Upper lobe of right lung (tissue), 1 donor: ENCODE results near the gene TNFSF11. TPM values are rescaled to one million over a fixed set of nuclear protein-coding genes. Genes with fewer than 3 reads are reported as not detected.

Experiments used
- ATAC-seq: fragments of 200-7000 bp; cut with Tn5 transposase; one replicate; pipeline ENCODE4 v1.9.1; 2020; ENCODE audit warnings: mild to moderate bottlenecking, moderate library complexity
- DNase-seq: peaks from one replicate; pipeline ENCODE4 v3.0.0-alpha.2; 2020
- H3K27ac ChIP-seq: fragments of 200-600 bp; one replicate; pipeline ENCODE4 v1.8.0; 2022
- H3K27me3 ChIP-seq: fragments of 200-600 bp; one replicate; pipeline ENCODE4 v1.8.0; 2022; ENCODE audit warnings: mild to moderate bottlenecking
- H3K36me3 ChIP-seq: fragments of 200-600 bp; one replicate; pipeline ENCODE4 v1.8.0; 2022
- H3K4me1 ChIP-seq: fragments of 200-600 bp; one replicate; pipeline ENCODE4 v1.8.0; 2022
- H3K4me3 ChIP-seq: fragments of 200-600 bp; one replicate; pipeline ENCODE4 v1.8.0; 2022; ENCODE audit warnings: mild to moderate bottlenecking
- H3K9me3 ChIP-seq: fragments of 200-600 bp; one replicate; pipeline ENCODE4 v1.8.0; 2022
- CTCF ChIP-seq: fragments of 200-600 bp; IDR thresholded peaks from one replicate; pipeline ENCODE4 v1.8.0; 2022; ENCODE audit warnings: antibody characterized with exemption
- intact Hi-C: fragments of 100-400 bp; cut with DNase I; formaldehyde crosslinking; loops from one replicate; pipeline ENCODE4 v1.11.0; 2022
- total RNA-seq: library from RNA; stranded (reverse); fragmentation: NEBNext Ultra II Directional; extraction: Animal tissue kit (Norgen Biotek cat#: 25700); gene quantifications from one replicate; pipeline ENCODE4 v1.2.1, GENCODE V29; 2021
- donor health status: DM: no; HTN: yes; CAD: no; lungs with severe emphysema.

TNFSF11 gene
- total RNA-seq, 1 donor from 2014 or later = not detected

- Histone ChIP-seq H3K36me3 (no peaks in the 10 kb centered on the region), H3K9me3 (peaks cover 4% of the 10 kb centered on the region), H3K4me1 (no peaks in the 10 kb centered on the region), H3K4me3 (no peak overlapping the region), H3K27me3 (no peaks in the 10 kb centered on the region), H3K27ac (no peak overlapping the region)
- DNase-seq = no peak
- intact Hi-C loops = no loop called here
- TF ChIP-seq CTCF = no peak
- peak; percentile 28 for ATAC-seq
Measured at GRCh38 chr13:42561752-42562467, 12.0 kb upstream of the TNFSF11 start.

GRCh38 chr13:42567906-42568305 is 6.0 kb upstream of the TNFSF11 start:
- no peak for TF ChIP-seq CTCF
- DNase-seq = no peak
- intact Hi-C loops = no loop called here
- H3K27me3 ChIP-seq = no peaks in the 10 kb centered on the region
- H3K9me3 ChIP-seq = peaks cover 4% of the 10 kb centered on the region
- H3K27ac ChIP-seq = no peak overlapping the region
- H3K4me3 ChIP-seq = no peak overlapping the region
- no peaks in the 10 kb centered on the region for H3K36me3 ChIP-seq
- H3K4me1 ChIP-seq = no peaks in the 10 kb centered on the region
- ATAC-seq = no peak

- DNase-seq (no peak), ATAC-seq (no peak)
- Histone ChIP-seq H3K9me3 (no peaks in the 10 kb centered on the region), H3K4me3 (no peak overlapping the region), H3K4me1 (peaks cover 5% of the 10 kb centered on the region), H3K27ac (no peak overlapping the region), H3K27me3 (peaks cover 16% of the 10 kb centered on the region), H3K36me3 (no peaks in the 10 kb centered on the region)
- intact Hi-C loops = no loop called here
- no peak for TF ChIP-seq CTCF
Measured at GRCh38 chr13:42569576-42570344, 4.2 kb upstream of the TNFSF11 start.

- Histone ChIP-seq H3K4me3 (no peak overlapping the region), H3K27ac (no peak overlapping the region), H3K9me3 (no peaks in the 10 kb centered on the region), H3K36me3 (no peaks in the 10 kb centered on the region), H3K4me1 (peaks cover 14% of the 10 kb centered on the region), H3K27me3 (peaks cover 36% of the 10 kb centered on the region)
- DNase-seq = no peak
- no peak for TF ChIP-seq CTCF
- intact Hi-C loops = no loop called here
- no peak for ATAC-seq
Measured at GRCh38 chr13:42571895-42572294, 2.1 kb upstream of the TNFSF11 start.

- no peak for TF ChIP-seq CTCF
- DNase-seq = no peak
- H3K9me3 ChIP-seq = no peaks in the 10 kb centered on the region
- peak overlapping the region; percentile 33 for H3K4me3 ChIP-seq
- no peak overlapping the region for H3K27ac ChIP-seq
- H3K36me3 ChIP-seq = no peaks in the 10 kb centered on the region
- H3K27me3 ChIP-seq = peaks cover 36% of the 10 kb centered on the region
- intact Hi-C loops = no loop called here
- peaks cover 14% of the 10 kb centered on the region for H3K4me1 ChIP-seq
- ATAC-seq = peak; percentile 46
Measured at GRCh38 chr13:42574435-42575311, 721 bp downstream of the TNFSF11 start.
